Glutamatergic neuron (in vitro differentiated cells): ENCODE measurements around the gene BUB1B. TPM values are rescaled to one million over a fixed set of nuclear protein-coding genes. Genes with fewer than 3 reads are reported as not detected.

ENCODE experiments used
- DNase-seq: peaks from one replicate; pipeline ENCODE4 v3.0.0; 2022
- H3K27ac Mint-ChIP-seq: one replicate; pipeline ENCODE4 v1.8.0; 2020; ENCODE audit warnings: mild to moderate bottlenecking, mixed read lengths, inconsistent platforms; ENCODE audit not compliant: unreplicated experiment
- H3K27me3 Mint-ChIP-seq: one replicate; pipeline ENCODE4 v1.8.0; 2020; ENCODE audit warnings: mild to moderate bottlenecking, moderate library complexity, mixed read lengths, inconsistent platforms; ENCODE audit not compliant: unreplicated experiment
- H3K36me3 Mint-ChIP-seq: one replicate; pipeline ENCODE4 v1.8.0; 2020; ENCODE audit warnings: mild to moderate bottlenecking, mixed read lengths, inconsistent platforms; ENCODE audit not compliant: unreplicated experiment
- H3K4me1 Mint-ChIP-seq: one replicate; pipeline ENCODE4 v1.8.0; 2020; ENCODE audit warnings: mild to moderate bottlenecking, low read depth, mixed read lengths, inconsistent platforms; ENCODE audit not compliant: unreplicated experiment
- H3K4me3 Mint-ChIP-seq: one replicate; pipeline ENCODE4 v1.8.0; 2020; ENCODE audit warnings: mild to moderate bottlenecking, mixed read lengths, inconsistent platforms; ENCODE audit not compliant: unreplicated experiment
- H3K9me3 Mint-ChIP-seq: one replicate; pipeline ENCODE4 v1.8.0; 2020; ENCODE audit warnings: mild to moderate bottlenecking, moderate library complexity, mixed read lengths, inconsistent platforms; ENCODE audit not compliant: unreplicated experiment
- total RNA-seq: library from RNA; stranded (reverse); fragmentation: NEBNext Ultra II Directional; extraction: Animal tissue kit (Norgen Biotek cat#: 25700); gene quantifications from one replicate; pipeline ENCODE4 v1.2.1, GENCODE V29; 2021; ENCODE audit not compliant: unreplicated experiment
- TF ChIP-seq, protein P1 (sequence below): fragments of 200-600 bp; sonication (generic); IDR thresholded peaks from one replicate; pipeline ENCODE4 v1.5.0; 2021; ENCODE audit not compliant: partially characterized antibody, unreplicated experiment

BUB1B gene
- total RNA-seq, 1 donor from 2014 or later = 16.5 TPM

DNA sequence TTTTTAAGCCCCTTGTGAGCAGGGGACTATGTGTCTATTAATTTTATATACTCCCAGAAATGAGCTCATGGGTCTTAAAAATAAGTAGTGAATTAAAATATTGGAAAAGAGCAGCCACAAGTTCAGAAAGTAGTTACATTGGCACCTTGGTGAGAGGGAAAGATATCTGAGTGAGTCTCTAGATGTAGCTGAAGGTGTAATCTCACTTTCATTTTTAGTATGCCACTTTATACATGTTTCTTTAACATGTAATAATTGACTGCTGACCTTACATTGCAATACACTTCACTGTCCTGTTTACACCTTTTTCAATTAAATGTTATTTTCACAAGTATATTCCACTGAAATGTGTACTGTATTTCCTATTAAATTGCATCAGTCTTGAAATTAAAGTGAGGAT lies 65.9 kb downstream of the BUB1B start:
- no peaks in the 10 kb centered on the region for H3K4me1 Mint-ChIP-seq
- peaks cover 1% of the 10 kb centered on the region for H3K9me3 Mint-ChIP-seq
- H3K36me3 Mint-ChIP-seq = no peaks in the 10 kb centered on the region
- no peaks in the 10 kb centered on the region for H3K27me3 Mint-ChIP-seq
- DNase-seq = no peak
- TF ChIP-seq, protein P1, sequence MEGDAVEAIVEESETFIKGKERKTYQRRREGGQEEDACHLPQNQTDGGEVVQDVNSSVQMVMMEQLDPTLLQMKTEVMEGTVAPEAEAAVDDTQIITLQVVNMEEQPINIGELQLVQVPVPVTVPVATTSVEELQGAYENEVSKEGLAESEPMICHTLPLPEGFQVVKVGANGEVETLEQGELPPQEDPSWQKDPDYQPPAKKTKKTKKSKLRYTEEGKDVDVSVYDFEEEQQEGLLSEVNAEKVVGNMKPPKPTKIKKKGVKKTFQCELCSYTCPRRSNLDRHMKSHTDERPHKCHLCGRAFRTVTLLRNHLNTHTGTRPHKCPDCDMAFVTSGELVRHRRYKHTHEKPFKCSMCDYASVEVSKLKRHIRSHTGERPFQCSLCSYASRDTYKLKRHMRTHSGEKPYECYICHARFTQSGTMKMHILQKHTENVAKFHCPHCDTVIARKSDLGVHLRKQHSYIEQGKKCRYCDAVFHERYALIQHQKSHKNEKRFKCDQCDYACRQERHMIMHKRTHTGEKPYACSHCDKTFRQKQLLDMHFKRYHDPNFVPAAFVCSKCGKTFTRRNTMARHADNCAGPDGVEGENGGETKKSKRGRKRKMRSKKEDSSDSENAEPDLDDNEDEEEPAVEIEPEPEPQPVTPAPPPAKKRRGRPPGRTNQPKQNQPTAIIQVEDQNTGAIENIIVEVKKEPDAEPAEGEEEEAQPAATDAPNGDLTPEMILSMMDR = no peak
- no peak overlapping the region for H3K27ac Mint-ChIP-seq
- no peak overlapping the region for H3K4me3 Mint-ChIP-seq

DNA sequence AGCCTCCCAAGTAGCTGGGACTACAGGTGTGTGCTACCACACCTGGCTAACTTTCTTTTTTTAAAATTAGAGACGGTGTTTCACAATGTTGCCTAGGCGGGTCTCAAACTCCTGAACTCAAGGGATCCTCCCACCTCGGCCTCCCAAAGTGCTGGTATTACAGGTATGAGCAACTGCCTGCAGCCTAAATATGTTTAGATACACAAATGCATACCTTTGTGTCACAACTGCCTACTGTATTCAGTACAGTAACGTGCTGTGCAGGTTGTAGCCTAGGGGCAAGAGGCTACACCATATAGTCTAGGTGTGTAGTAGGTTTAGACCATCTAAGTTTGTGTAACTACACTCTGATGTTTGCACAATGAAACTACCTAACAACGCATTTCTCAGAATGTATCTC lies 68.4 kb downstream of the BUB1B start:
- TF ChIP-seq, protein P1 = no peak
- Mint-ChIP-seq H3K4me3 (no peak overlapping the region), H3K4me1 (peaks cover 2% of the 10 kb centered on the region), H3K27me3 (no peaks in the 10 kb centered on the region), H3K27ac (no peak overlapping the region), H3K9me3 (peaks cover 1% of the 10 kb centered on the region), H3K36me3 (no peaks in the 10 kb centered on the region)
- no peak for DNase-seq

DNA sequence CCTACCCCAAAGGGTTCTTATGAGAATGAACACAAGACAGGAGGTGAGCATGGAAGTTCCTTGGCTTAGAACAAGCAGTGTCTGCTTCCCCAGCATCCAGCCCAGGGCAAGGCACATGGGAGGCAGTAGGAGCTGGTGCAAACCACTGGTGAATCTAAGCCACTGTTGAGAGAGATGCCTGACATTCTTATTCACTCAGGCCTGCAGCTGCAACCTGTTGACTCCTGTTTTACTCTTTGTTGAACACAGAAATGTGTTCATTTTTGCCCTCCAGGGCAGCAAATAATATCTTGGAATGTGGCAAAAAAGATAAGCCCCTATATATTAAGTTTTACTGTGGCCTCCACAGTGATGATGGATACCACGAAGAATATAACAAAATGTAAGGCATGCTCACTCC lies 69.1 kb downstream of the BUB1B start:
- Mint-ChIP-seq H3K27me3 (no peaks in the 10 kb centered on the region), H3K9me3 (peaks cover 1% of the 10 kb centered on the region), H3K36me3 (no peaks in the 10 kb centered on the region), H3K27ac (no peak overlapping the region), H3K4me1 (peaks cover 2% of the 10 kb centered on the region), H3K4me3 (no peak overlapping the region)
- DNase-seq = no peak
- TF ChIP-seq, protein P1 = no peak

DNA sequence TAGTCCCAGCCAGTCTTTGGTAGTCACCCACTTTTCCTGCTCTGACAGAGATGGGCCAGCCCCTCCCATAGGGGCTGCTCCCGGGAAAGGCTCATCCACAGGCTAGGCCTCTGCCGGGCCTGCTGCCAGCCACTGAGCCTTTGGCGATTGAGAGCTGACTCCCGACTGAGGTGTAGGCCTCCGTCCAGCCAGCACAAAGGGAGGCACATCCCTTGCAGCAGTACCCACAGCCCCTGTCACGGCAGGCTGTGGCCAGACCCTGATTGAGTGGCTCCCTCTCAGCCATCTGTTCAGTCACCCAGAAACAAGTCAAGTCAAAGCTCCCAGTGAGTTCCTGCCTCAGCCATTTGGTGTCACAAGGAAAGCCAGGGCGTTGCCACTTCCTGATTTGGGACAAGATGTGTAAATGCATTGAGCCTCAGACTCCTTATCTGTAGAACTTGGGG lies 71.8 kb downstream of the BUB1B start:
- H3K27me3 Mint-ChIP-seq = no peaks in the 10 kb centered on the region
- DNase-seq = no peak
- H3K4me3 Mint-ChIP-seq = no peak overlapping the region
- no peaks in the 10 kb centered on the region for H3K36me3 Mint-ChIP-seq
- no peaks in the 10 kb centered on the region for H3K9me3 Mint-ChIP-seq
- TF ChIP-seq, protein P1 = no peak
- peaks cover 2% of the 10 kb centered on the region for H3K4me1 Mint-ChIP-seq
- H3K27ac Mint-ChIP-seq = no peak overlapping the region

DNA sequence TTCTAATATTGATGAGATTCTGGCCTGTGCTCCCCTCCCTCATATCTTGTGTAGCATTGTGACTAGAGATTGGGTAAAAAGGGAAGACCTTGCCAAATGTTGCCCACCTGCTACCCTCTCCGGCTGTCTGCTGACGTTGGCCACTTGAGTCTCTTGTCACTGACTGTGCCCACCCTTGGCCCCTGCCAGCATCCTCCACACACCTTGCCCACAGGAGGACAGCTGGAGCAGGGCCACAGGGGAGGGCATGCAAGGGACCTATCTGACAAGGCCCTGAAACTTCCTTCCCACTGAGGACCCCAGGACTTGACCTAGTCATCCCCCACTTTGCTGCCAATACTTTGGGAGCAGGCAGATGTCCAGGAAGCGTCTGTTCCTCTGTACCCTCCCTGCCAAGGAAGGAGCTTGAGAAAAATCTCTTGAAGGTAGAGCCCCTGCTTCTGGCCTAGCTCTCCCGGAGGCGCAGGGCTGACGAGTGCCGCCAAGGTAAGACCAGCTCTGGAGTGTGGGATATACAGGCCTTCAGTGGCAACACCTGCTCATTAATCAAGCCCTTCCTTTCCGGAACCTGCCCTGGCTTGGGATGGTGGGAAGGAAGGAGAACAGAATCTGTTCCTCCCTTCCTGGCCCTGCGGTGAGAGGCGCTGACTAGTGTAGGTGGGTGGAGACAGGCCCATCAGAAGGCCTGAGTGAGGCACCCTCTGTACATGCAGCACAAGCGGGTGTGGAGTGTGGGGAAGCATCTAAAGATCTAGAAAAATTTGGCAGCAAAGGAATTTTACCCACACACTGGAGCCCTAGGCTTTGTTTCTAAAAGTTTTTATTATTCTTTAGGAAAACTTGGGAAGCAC lies 73.1 kb downstream of the BUB1B start:
- no peak overlapping the region for H3K4me3 Mint-ChIP-seq
- DNase-seq = no peak
- no peaks in the 10 kb centered on the region for H3K36me3 Mint-ChIP-seq
- peaks cover 2% of the 10 kb centered on the region for H3K4me1 Mint-ChIP-seq
- TF ChIP-seq, protein P1 = no peak
- no peaks in the 10 kb centered on the region for H3K9me3 Mint-ChIP-seq
- no peak overlapping the region for H3K27ac Mint-ChIP-seq
- peaks cover 3% of the 10 kb centered on the region for H3K27me3 Mint-ChIP-seq
